ENCODE results near the gene CXorf38.
"Not testable (repeated sequence)": the region's sequence is repeated elsewhere in the genome, so short reads cannot be mapped to it uniquely, and the experiment has no call there.

Gene CXorf38

GRCh38 chrX:40628506-40628905 is 18.9 kb downstream of the CXorf38 start:
- no peak for DNase-seq (ENCODE audit: low read depth in 2 of 2)

- no peak for DNase-seq (ENCODE audit: low read depth in 2 of 2)
Observed at GRCh38 chrX:40625294-40625693, 22.1 kb downstream of the CXorf38 start.

- DNase-seq (ENCODE audit: low read depth in 2 of 2), result no peak
Observed at GRCh38 chrX:40623665-40624064, 23.7 kb downstream of the CXorf38 start.

GRCh38 chrX:40623139-40623536 is 24.2 kb downstream of the CXorf38 start, which contains the start of gene MPC1L:
MPC1L (plus strand) TSS chrX:40623428; CDS start chrX:40623566, 138 bp downstream.
- DNase-seq (ENCODE audit: low read depth in 2 of 2), result no peak

- no peak for DNase-seq (ENCODE audit: low read depth in 2 of 2)
Observed at GRCh38 chrX:40622479-40623138, 24.8 kb downstream of the CXorf38 start.

- no peak for DNase-seq (ENCODE audit: low read depth in 2 of 2)
Observed at GRCh38 chrX:40617566-40617965, 29.8 kb downstream of the CXorf38 start.

GRCh38 chrX:40615976-40616375 is 31.4 kb downstream of the CXorf38 start:
- no peak for DNase-seq (ENCODE audit: low read depth in 2 of 2)

GRCh38 chrX:40612511-40612910 is 34.9 kb downstream of the CXorf38 start:
- no peak for DNase-seq (ENCODE audit: low read depth in 2 of 2)

- DNase-seq (ENCODE audit: low read depth in 2 of 2), result no peak
Observed at GRCh38 chrX:40607381-40607780, 40.0 kb downstream of the CXorf38 start.

GRCh38 chrX:40603446-40603845 is 43.9 kb downstream of the CXorf38 start:
- DNase-seq (ENCODE audit: low read depth in 2 of 2), result no peak

- DNase-seq (ENCODE audit: low read depth in 2 of 2), result not testable (repeated sequence)
Observed at GRCh38 chrX:40589616-40590321, 57.6 kb downstream of the CXorf38 start.

- DNase-seq (ENCODE audit: low read depth in 2 of 2), result not testable (repeated sequence)
Observed at GRCh38 chrX:40587623-40588022, 59.7 kb downstream of the CXorf38 start.

- DNase-seq (ENCODE audit: low read depth in 2 of 2), result no peak
Observed at GRCh38 chrX:40582811-40583210, 64.5 kb downstream of the CXorf38 start.

GRCh38 chrX:40582178-40582577 is 65.2 kb downstream of the CXorf38 start:
- DNase-seq (ENCODE audit: low read depth in 2 of 2), result not testable (repeated sequence)

GRCh38 chrX:40581336-40581920 is 65.9 kb downstream of the CXorf38 start:
- no peak for DNase-seq (ENCODE audit: low read depth in 2 of 2)

- peak; percentile 72 to 79 for DNase-seq (ENCODE audit: low read depth in 2 of 2)
Observed at GRCh38 chrX:40580537-40581335, 66.6 kb downstream of the CXorf38 start, which contains the start of gene ATP6AP2. ATP6AP2 (plus strand) TSS chrX:40580970; CDS start chrX:40581066, 96 bp downstream.

- no peak for DNase-seq (ENCODE audit: low read depth in 2 of 2)
Observed at GRCh38 chrX:40579900-40580536, 67.3 kb downstream of the CXorf38 start.

- no peak for DNase-seq (ENCODE audit: low read depth in 2 of 2)
Observed at GRCh38 chrX:40579141-40579540, 68.2 kb downstream of the CXorf38 start.

- no peak for DNase-seq (ENCODE audit: low read depth in 2 of 2)
Observed at GRCh38 chrX:40578039-40578695, 69.2 kb downstream of the CXorf38 start.

All from stimulated activated CD4-positive, alpha-beta T cell treated with anti-CD3 and anti-CD28 coated beads, Interleukin-1b, Interleukin-23, amount 100 ng/mL, for 4 hours (primary cell).